Measurements from ENCODE around the gene GNAQ.

GRCh38 chr9:78040726-78041125, 9.1 kb upstream of the GNAQ start:
- TF ChIP-seq EP300 (IDR thresholded peaks at IDR 0.05) (peak in 1 of 4 donors; percentile 6), CTCF (IDR thresholded peaks at IDR 0.05) (no peak), POLR2A (IDR thresholded peaks at IDR 0.05) (no peak)

Data from upper lobe of left lung (tissue), 4 donors.